Stomach (tissue), 9 donors: Measurements from ENCODE around the gene ZBTB8OS. TPM values are rescaled to one million over a fixed set of nuclear protein-coding genes. Genes with fewer than 3 reads are reported as not detected.
A peak's percentile ranks its signal among the peaks of the same experiment; 100 is the strongest.

Source experiments
- DNase-seq, 2 donors: peaks; one replicate each; pipeline versions ENCODE4 v3.0.0 to v3.0.0-alpha.2; 2013 to 2019
- H3K27ac ChIP-seq, 5 donors: fragments of 200-600 bp in 4 of 5; sonication (generic) in 4 of 5; one replicate each; pipeline ENCODE4 v1.5.1; 2013 to 2019; ENCODE audit warnings: mild to moderate bottlenecking in 1 of 5, moderate library complexity in 1 of 5
- H3K27me3 ChIP-seq, 3 donors: fragments of 200-600 bp; sonication (generic); one replicate each; pipeline ENCODE4 v1.5.1; 2017 to 2019; ENCODE audit warnings: mixed run types in 1 of 3
- H3K36me3 ChIP-seq, 4 donors: fragments of 200-600 bp; sonication (generic); 1 replicate in 3 of 4; 2 replicates in 1 of 4; pipeline ENCODE4 v1.5.1; 2016 to 2019
- H3K4me1 ChIP-seq, 4 donors: fragments of 200-600 bp; sonication (generic); one replicate each; pipeline ENCODE4 v1.5.1; 2016 to 2019
- H3K4me3 ChIP-seq, 4 donors: fragments of 200-600 bp; sonication (generic) in 3 of 4; one replicate each; pipeline ENCODE4 v1.5.1; 2016 to 2019; ENCODE audit warnings: mild to moderate bottlenecking in 1 of 4
- H3K9me3 ChIP-seq, 4 donors: fragments of 200-600 bp; sonication (generic); one replicate each; pipeline ENCODE4 v1.5.1; 2016 to 2019
- EP300 ChIP-seq: sonication (generic); formaldehyde crosslinking; IDR thresholded peaks from one replicate; pipeline ENCODE4 v1.6.1; 2017; ENCODE audit warnings: antibody characterized with exemption
- POLR2A ChIP-seq, 4 donors: fragments of 450-650 bp; IDR thresholded peaks; one replicate each; pipeline ENCODE4 v1.6.1; 2016; ENCODE audit warnings: antibody characterized with exemption in 4 of 4, control low read depth in 2 of 4, mild to moderate bottlenecking in 1 of 4, moderate library complexity in 1 of 4
- POLR2AphosphoS5 ChIP-seq, 3 donors: sonication (generic); formaldehyde crosslinking; IDR thresholded peaks; one replicate each; pipeline ENCODE4 v1.6.1; 2016; ENCODE audit warnings: antibody characterized with exemption in 3 of 3
- WGBS, 5 donors: extraction: QIAGEN DNeasy Blood & Tissue Kit in 3 of 5; methylation state at CpG; one replicate each; pipeline versions ENCODE4 v1.1.5 to v1.1.7; 2013 to 2018; 5-methylcytosine and 5-hydroxymethylcytosine counted together
- intact Hi-C: fragments of 100-400 bp; cut with DNase I; formaldehyde crosslinking; loops from one replicate; pipeline ENCODE4 v1.15.1; 2023; ENCODE audit warnings: low total_unique reads
- polyA plus RNA-seq, 3 donors: library from polyadenylated mRNA; stranded (reverse); fragments of 200-250 nt; gene quantifications; one replicate each; pipeline ENCODE4 v1.2.3, GENCODE V29; 2013
- total RNA-seq, 5 donors: library from RNA; depleted of rRNA; stranded (reverse); fragments of >200 nt; gene quantifications; one replicate each; pipeline versions ENCODE4 v1.1.0 to v1.2.3, GENCODE V29; 2014 to 2016
- TF ChIP-seq, protein P1 (sequence below), 7 experiments: fragments of 450-650 bp in 4 of 7; fragments of 200-600 bp in 3 of 7; sonication (generic) in 3 of 7; IDR thresholded peaks; one replicate each; pipeline ENCODE4 v1.5.1; 2016 to 2019; ENCODE audit warnings: antibody characterized with exemption in 7 of 7, control low read depth in 2 of 7, mild to moderate bottlenecking in 1 of 7
- donor health status: healthy with polysubstance abuse.
- donor health status: Bipolar disorder and iron deficiency.
- donor health status: healthy.

ZBTB8OS gene
- total and polyA plus RNA-seq, 8 donors, result 10.4 to 151 (median 49.2) TPM

DNA sequence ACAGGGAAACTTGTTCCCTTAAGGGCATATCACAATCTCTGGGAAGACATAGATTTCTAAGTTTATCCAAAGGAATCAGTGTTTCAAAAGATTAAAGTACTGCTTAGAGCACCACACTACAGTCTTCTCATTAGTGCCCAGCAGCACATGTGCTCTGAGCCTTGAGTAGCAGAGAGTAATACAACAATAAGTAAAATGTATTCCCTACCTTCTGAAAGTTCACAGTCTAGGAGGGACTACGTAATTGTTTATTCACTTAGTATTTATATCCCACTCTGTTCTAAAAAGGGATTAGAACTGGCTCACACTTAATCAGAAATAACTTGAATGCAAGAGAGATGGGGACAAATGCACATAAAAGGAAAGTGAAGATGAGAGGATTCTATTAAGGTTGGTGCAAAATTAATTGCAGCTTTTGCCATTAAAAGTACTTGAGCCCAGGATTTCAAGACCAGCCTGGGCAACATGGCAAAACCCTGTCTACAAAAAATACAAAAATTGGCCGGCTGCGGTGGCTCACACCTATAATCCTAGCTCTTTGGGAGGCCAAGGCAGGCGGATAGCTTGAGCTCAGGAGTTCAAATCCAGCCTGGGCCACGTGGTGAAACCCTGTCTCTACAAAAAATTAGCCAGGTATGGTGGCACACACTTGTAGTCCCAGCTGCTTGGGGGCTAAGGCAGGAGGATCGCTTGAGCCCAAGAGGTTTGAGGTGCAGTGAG lies 43.3 kb upstream of the ZBTB8OS start:
- Histone ChIP-seq H3K36me3 (peaks cover 0 to 34% (median 12%) of the 10 kb centered on the region in 4 donors), H3K27me3 (no peaks in the 10 kb centered on the region), H3K27ac (peak overlapping the region in 4 of 5 donors; percentile 16 to 79 (median 72)), H3K4me1 (peaks cover 15 to 40% (median 27%) of the 10 kb centered on the region in 4 donors), H3K4me3 (no peak overlapping the region), H3K9me3 (no peaks in the 10 kb centered on the region)
- WGBS, 5 donors, result 74 to 93% (median 88%) methylated on average over 6 of the region's 6 CpGs
- intact Hi-C loops, result no loop called here
- TF ChIP-seq, protein P1, sequence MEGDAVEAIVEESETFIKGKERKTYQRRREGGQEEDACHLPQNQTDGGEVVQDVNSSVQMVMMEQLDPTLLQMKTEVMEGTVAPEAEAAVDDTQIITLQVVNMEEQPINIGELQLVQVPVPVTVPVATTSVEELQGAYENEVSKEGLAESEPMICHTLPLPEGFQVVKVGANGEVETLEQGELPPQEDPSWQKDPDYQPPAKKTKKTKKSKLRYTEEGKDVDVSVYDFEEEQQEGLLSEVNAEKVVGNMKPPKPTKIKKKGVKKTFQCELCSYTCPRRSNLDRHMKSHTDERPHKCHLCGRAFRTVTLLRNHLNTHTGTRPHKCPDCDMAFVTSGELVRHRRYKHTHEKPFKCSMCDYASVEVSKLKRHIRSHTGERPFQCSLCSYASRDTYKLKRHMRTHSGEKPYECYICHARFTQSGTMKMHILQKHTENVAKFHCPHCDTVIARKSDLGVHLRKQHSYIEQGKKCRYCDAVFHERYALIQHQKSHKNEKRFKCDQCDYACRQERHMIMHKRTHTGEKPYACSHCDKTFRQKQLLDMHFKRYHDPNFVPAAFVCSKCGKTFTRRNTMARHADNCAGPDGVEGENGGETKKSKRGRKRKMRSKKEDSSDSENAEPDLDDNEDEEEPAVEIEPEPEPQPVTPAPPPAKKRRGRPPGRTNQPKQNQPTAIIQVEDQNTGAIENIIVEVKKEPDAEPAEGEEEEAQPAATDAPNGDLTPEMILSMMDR (IDR thresholded peaks at IDR 0.05), result no peak
- TF ChIP-seq POLR2AphosphoS5 (IDR thresholded peaks at IDR 0.05) (no peak), POLR2A (IDR thresholded peaks at IDR 0.05) (no peak), EP300 (no peak)
- no peak for DNase-seq

DNA sequence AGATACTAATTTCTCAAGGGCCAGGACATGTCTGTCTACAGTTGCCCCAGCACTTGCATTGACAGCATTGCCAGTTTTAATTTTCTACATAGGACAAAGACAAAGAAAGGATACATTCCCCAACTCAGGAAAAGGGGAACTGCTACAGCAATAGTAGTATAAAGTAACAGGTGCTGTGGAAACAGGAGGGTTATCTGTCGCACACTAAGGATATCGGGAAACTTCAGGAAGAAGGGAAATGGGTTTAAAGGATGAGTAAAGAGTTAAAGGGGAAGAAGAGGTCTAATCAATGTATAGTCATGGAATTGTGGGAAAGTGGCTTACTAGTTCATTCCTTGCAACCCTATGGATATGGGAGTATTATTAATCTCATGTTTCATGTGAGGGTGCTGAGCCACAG lies 36.0 kb upstream of the ZBTB8OS start:
- intact Hi-C loops, result no loop called here
- peak overlapping the region in 2 of 5 donors; percentile 12 to 62 for H3K27ac ChIP-seq
- TF ChIP-seq EP300, result no peak
- peaks cover 11 to 65% (median 49%) of the 10 kb centered on the region in 4 donors for H3K36me3 ChIP-seq
- H3K9me3 ChIP-seq, result no peaks in the 10 kb centered on the region
- H3K4me1 ChIP-seq, result peaks cover 23 to 59% (median 39%) of the 10 kb centered on the region in 4 donors
- no peaks in the 10 kb centered on the region for H3K27me3 ChIP-seq
- no peak for DNase-seq
- WGBS, 5 donors, result 93 to 100% (median 97%) methylated on average over 2 of the region's 2 CpGs
- no peak overlapping the region for H3K4me3 ChIP-seq

DNA sequence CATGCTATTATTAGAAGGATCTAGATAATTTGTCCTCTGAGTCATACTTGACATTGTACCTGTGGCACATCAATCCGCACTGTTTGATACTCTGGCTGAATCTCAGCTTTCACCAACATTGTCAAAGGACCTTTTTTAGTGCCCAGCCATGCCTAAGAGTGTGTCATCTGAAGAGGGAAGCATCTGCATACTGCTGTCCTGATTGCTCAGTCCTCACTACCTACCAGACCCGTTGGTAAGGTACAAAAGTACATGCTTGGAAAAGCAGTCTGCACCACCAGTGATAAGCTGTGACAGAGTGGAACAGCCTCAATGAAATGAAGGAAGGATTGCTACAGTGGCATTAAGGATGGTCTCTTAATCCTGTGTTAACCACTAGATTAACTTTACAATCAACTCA lies 35.1 kb upstream of the ZBTB8OS start:
- H3K4me3 ChIP-seq, result no peak overlapping the region
- peaks cover 18 to 66% (median 58%) of the 10 kb centered on the region in 4 donors for H3K36me3 ChIP-seq
- DNase-seq, result no peak
- peaks cover 23 to 68% (median 47%) of the 10 kb centered on the region in 4 donors for H3K4me1 ChIP-seq
- intact Hi-C loops, result no loop called here
- H3K27me3 ChIP-seq, result no peaks in the 10 kb centered on the region
- 61 to 67% (median 65%) methylated on average over 2 of the region's 2 CpGs for WGBS, 5 donors
- H3K9me3 ChIP-seq, result no peaks in the 10 kb centered on the region
- TF ChIP-seq EP300 (no peak), POLR2A (IDR thresholded peaks at IDR 0.05) (no peak), POLR2AphosphoS5 (IDR thresholded peaks at IDR 0.05) (no peak)
- TF ChIP-seq, protein P1 (IDR thresholded peaks at IDR 0.05), result no peak
- peak overlapping the region in 3 of 5 donors; percentile 52 to 65 (median 62) for H3K27ac ChIP-seq

DNA sequence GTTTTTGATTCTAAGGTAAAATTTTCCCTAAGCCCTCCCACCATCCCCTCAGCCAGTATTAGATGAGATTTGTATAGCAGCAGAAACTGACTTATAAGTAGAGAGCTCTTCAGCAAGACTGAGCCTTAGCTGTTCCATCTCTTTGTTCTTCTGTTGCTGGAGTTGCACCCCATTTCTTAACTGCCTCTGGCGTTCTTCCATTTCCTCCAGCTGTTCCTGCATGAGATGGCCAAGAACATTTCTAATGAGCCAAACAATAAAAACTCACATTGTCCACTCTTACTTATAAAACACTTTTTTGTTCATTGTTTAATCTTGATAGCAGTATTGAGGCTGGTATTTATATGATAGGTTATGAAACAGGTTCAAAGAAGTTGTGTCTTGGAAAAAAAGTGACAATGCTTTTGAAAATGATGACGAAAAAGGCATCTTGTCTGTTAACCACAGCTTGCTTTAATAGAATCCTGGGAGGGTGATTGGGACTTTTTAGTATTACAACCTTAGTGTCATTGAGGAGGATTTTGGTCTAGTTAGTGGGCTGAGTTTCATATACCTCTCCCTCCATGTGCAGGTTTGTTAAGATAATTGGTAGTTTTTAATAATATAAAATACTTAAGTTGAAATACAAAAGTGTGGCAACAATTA lies 33.9 kb upstream of the ZBTB8OS start:
- Histone ChIP-seq H3K4me1 (peaks cover 23 to 68% (median 49%) of the 10 kb centered on the region in 4 donors), H3K27me3 (no peaks in the 10 kb centered on the region), H3K27ac (peak overlapping the region in 4 of 5 donors; percentile 32 to 65 (median 57)), H3K4me3 (no peak overlapping the region), H3K9me3 (no peaks in the 10 kb centered on the region), H3K36me3 (peaks cover 18 to 75% (median 68%) of the 10 kb centered on the region in 4 donors)
- 29 to 39% (median 39%) methylated on average over 2 of the region's 2 CpGs for WGBS, 5 donors
- TF ChIP-seq POLR2A (IDR thresholded peaks at IDR 0.05) (no peak), POLR2AphosphoS5 (IDR thresholded peaks at IDR 0.05) (peak in 2 of 3 donors; percentile 13 to 52), EP300 (no peak)
- TF ChIP-seq, protein P1 (IDR thresholded peaks at IDR 0.05), result no peak
- intact Hi-C loops, result no loop called here
- DNase-seq, result peak; percentile 43 to 61
